Embryonic facial prominence (tissue), 1 donor: ENCODE measurements around the gene LCN12.

ENCODE experiments used
- DNase-seq: peaks from one replicate; pipeline ENCODE4 v3.0.0-alpha.2; 2016; ENCODE audit errors: extremely low spot score

Gene LCN12

DNA sequence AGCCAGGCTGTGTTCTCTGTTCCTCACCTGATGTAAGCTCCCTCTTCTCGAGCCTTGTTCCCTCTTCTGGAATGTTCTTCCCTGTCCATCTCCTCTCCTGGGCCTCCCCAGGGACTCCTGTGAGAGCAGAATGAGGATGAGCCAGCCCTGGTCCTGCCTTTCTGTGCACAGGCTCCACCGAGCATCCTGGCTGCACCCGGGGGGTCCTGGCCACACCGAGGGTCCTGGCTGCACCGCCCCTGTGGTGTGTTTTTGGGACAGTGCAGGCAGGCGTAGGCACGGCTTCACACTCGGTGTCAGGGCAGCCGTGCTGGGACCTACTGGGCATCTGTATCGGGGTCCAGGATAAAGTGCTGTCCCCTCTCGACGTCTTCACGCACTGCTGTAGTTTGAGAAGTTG, 25.3 kb upstream of the LCN12 start:
- DNase-seq, result no peak

DNA sequence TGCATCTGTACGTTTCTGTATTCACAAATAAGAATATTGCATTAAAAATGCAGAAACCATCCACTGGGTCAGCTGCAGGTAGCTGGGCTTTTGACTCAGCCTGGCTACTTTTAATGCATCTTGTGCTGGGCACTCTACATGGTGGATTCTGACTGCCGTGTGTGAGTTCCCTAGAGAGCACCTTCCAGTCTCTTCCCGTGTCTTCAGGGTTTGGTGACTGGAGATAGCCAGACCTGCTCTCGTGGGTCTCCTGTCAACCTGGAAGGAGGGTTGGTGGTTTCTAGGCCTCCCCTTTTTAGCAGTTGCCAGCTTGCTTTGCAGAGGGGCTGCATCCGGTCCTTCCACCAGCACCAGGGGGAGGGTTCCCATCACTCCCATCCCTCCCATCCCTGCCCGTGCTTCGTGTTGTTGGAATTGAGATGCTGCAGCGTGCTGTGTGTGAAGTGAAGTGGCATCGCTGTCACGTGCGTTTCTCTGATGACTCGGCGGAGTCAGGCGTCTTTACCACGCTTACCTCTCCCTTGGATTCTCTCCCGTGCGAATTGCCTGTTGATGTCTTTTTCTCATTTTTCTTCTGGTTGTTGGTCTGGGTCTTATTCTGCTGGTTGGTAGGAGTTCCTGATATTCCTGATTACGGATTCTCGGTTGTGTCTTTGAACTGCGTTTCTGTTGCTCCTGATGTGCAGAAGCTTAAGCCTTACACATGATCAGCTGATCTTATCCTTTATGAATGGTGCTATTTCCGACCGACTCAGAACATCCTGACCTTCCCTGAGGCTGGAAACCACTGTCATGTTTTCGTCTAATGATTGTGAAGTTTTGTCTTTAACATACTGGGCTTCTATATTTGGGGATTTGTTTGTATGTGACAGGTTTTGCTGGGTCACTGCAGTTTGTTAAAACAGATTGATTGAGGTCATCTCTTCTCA, 24.5 kb upstream of the LCN12 start:
- DNase-seq, result no peak

- no peak for DNase-seq
Observed at GRCh38 chr9:136928591-136928990, 23.5 kb upstream of the LCN12 start.

- no peak for DNase-seq
Observed at GRCh38 chr9:136930014-136930413, 22.1 kb upstream of the LCN12 start.

DNA sequence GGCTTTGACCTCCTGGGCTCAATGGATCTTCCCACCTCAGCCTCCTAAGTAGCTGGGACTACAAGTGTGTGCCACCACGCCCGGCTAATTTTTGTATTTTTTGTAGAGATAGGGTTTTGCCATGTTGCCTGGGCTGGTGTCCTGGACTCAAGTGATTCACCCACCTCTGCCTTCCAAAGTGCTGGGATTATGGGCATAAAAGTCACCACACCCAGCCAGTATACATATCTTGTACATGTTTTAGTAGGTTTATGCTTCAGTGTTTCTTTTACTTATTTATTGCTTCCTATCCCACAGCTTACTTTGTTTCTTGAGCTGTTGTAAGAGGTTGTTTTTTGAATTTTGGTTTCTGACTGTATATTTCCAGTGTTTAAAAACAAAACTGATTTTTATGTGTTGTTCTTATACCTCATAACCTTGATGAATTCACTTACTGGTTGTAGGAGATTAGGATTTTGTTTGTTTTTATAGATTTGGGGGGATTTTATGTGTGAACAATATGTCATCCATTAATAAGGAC, 20.4 kb upstream of the LCN12 start:
- DNase-seq, result no peak

GRCh38 chr9:136934277-136934676, 17.8 kb upstream of the LCN12 start:
- DNase-seq, result no peak

DNA sequence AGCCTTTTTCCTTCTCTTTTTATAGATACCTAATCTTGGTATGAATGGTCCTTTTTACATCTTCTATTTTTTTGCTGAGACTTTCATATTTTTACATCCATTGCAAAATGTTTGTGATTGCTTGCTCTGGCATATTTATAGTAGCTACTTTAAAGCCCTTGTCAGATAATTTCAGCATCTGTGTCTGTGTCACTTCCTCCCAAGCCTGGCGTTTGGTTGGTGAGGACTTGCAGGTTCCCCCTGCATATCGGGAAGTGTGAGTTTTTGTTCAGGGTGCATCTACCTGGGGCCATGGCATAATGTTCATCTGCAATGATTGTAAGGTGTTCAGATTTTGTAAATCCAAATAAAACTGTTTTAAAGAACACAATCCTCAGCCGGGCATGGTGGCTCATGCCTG, 16.4 kb upstream of the LCN12 start:
- DNase-seq, result no peak

GRCh38 chr9:136936645-136937170, 15.4 kb upstream of the LCN12 start:
- no peak for DNase-seq

DNA sequence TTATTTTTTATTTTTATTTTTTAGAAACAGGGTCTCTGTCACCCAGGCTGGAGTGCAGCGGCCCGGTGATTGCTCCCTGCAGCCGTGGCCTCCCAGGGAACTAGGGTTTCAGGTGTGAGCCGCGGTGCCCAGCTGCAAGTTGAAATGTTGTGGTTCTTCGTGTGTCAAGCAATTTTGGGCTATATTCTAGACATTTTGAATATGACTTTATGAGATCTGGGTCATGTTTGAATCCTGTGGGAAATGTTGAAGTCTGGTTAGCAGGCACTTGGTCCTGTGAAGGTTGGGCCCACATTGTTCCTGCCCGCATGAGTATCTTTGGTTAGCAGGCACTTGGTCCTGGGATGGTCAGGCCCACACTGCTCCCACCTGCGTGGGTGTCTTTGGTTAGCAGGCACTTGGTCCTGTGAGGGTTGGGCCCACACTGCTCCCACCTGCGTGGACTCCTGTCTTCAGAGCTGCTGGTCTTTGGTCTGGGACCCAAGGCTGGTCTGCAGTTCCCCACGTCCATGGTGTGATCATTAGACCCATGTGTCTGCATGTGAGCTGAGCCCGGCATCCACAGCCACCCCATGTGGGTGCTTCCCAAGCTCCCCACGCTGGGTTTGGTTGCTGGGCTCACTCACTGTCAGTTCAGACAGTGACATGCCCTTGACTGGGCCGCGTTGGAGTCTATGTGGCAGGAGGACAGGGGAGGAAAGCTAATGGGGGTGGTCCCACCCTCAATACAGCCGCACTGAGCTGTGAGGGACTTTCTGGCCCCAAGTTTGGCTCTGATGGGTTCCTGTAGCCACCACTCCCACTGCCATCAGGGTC, 14.7 kb upstream of the LCN12 start:
- DNase-seq, result no peak

DNA sequence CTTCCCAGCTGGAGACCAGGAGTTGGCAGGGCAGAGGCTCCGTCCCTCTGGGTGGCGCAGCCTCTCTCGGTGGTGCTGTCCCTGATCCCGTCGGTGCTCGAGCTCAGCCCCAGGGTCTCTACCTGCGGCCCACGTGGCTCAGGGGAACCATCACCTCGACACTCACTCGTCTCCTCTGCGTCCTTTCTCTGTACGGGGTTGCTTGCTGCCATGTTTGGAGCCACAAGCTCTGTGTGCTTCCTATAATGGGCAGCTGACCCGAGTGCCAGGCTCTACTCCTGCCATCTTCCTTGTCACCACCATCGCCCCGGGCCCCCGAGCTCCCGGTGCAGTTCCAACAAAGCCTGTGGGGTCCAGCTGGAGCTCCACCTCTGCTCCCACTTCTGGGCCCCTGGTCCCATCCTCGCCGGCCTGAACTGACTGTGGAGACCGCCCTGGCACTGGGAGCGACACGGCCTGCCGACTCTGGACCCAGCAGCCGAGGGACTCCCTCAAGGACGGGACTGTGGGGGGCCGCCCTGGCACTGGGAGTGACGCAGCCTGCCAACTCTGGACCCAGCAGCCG, 12.6 kb upstream of the LCN12 start:
- no peak for DNase-seq

GRCh38 chr9:136939996-136940525, 12.0 kb upstream of the LCN12 start:
- no peak for DNase-seq

- DNase-seq, result no peak
Observed at GRCh38 chr9:136940526-136941230, 11.4 kb upstream of the LCN12 start.

- no peak for DNase-seq
Observed at GRCh38 chr9:136941231-136942111, 10.6 kb upstream of the LCN12 start.

- DNase-seq, result no peak
Observed at GRCh38 chr9:136942112-136942880, 9.8 kb upstream of the LCN12 start.

GRCh38 chr9:136942881-136943230, 9.2 kb upstream of the LCN12 start:
- DNase-seq, result no peak

DNA sequence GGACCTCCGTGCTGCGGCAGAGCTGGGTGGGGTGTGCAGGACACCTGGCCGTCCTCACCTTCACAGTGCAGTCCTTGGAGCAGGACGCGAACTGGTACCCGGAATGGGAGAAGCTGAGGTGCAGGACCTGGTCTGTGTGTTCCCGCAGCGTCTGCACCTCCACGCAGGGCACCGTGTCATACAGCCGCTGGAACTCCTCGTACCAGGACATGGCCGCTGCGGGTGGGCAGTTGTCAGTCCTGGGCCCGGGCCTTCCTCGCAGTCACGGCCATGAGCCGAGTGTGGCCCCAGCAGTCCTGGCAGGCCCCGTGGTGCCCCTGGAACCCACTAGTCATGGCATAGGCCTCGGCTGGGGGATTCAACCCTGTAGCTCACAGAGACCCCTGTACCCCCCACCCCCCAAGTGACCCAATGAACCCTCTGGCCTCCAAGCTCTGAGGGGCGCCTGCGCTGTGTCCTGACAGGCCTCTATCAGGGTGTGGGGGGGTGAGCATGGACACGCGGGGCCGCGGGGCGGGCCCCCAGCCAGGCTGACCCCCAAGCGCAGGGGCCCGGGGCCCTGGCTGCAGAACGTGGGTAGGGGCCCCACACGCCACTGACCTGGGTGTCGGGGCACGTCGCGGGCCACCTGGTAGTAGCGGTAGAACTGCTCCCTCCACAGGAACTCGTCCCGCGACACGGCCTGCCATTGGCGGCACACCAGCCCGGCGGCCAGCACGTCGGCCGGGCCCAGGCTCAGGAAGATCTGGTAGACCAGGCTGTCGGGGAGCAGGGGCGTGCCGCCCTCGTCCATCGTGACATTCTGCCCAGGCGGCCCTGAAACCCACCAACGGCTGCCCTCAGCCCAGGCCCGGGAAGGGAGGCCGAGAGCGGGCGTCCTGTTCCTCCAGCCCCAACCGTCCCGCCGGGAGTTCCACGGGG, 8.5 kb upstream of the LCN12 start:
- no peak for DNase-seq

GRCh38 chr9:136944212-136944518, 7.9 kb upstream of the LCN12 start:
- no peak for DNase-seq

DNA sequence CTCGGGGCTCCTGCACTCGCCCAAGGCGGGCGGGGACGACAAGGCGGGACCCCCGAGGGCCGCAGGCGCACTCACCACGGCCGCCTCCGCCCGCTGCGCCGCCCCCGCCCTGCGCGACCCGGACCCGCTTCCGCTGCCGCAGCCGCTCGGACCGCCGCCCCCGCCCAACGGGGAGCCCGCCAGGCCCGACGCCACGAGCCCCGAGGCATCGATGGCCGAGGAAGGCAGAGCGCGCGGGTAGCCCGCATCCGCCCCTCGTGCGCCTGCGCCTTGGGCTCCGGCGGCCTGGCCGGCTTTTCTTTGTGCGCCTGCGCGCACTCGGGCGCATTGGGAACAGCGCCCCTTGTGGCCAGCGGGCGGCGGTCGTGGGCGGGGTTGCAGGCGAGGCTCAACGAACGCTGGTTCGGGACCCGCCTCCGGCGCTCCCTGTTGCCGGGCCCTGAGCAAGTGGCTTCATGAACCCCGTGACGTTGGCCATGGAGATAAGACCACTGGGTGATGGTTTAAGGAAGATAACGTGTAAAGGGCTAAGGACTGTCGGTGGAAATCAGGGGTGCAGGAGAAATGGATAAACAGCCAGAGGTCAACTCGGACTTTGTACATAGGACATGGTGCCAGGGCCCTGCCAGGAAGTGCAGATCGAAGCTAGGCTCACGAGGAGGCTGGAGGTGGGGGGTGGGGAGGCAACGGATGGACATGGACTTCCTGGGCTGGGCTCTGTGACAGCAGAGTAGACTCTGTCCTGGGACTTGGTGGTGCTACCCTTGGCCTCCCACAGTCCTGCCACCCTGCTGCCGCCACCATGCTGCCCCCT, 7.3 kb upstream of the LCN12 start, which contains the start of the genes C8G and FBXW5:
TSS of gene C8G (plus strand) at position 725 of the 814 bp plus-strand sequence. CDS start at position 803, 78 bp downstream.
TSS of gene FBXW5 (minus strand) at position 220 of the 814 bp plus-strand sequence. CDS start 655 bp downstream, outside the sequence.
- peak; percentile 89 for DNase-seq
